ENCODE data around the gene HOXC11.

The HOXC11 gene

GRCh38 chr12:53959314-53959713 is 13.6 kb upstream of the HOXC11 start:
- DNase-seq = no peak

- DNase-seq = no peak
Measured at GRCh38 chr12:53960187-53961024, 12.5 kb upstream of the HOXC11 start.

- no peak for DNase-seq
Measured at GRCh38 chr12:53961025-53961761, 11.7 kb upstream of the HOXC11 start.

GRCh38 chr12:53963005-53963404 is 9.9 kb upstream of the HOXC11 start:
- no peak for DNase-seq

- DNase-seq = no peak
Measured at GRCh38 chr12:53963434-53964314, 9.3 kb upstream of the HOXC11 start.

- no peak for DNase-seq
Measured at GRCh38 chr12:53964315-53964713, 8.6 kb upstream of the HOXC11 start.

- DNase-seq = no peak
Measured at GRCh38 chr12:53965281-53966084, 7.4 kb upstream of the HOXC11 start.

- no peak for DNase-seq
Measured at GRCh38 chr12:53966085-53966384, 6.9 kb upstream of the HOXC11 start.

- DNase-seq = no peak
Measured at GRCh38 chr12:53966385-53967133, 6.4 kb upstream of the HOXC11 start.

GRCh38 chr12:53967421-53967925 is 5.5 kb upstream of the HOXC11 start:
- no peak for DNase-seq

GRCh38 chr12:53968214-53969127 is 4.5 kb upstream of the HOXC11 start:
- DNase-seq = no peak

GRCh38 chr12:53969588-53970259 is 3.2 kb upstream of the HOXC11 start:
- DNase-seq = no peak

- DNase-seq = no peak
Measured at GRCh38 chr12:53970451-53970850, 2.5 kb upstream of the HOXC11 start.

- DNase-seq = no peak
Measured at GRCh38 chr12:53971129-53971528, 1.8 kb upstream of the HOXC11 start.

- DNase-seq = no peak
Measured at GRCh38 chr12:53971686-53972085, 1.2 kb upstream of the HOXC11 start.

- no peak for DNase-seq
Measured at GRCh38 chr12:53972152-53972702, 699 bp upstream of the HOXC11 start.

- no peak for DNase-seq
Measured at GRCh38 chr12:53973236-53974042, 513 bp downstream of the HOXC11 start.

All from NCI-H1105 (cell line).